Smooth muscle cell of the umbilical artery (primary cell): ENCODE data around the gene ANXA11. TPM values are rescaled to one million over a fixed set of nuclear protein-coding genes. Genes with fewer than 3 reads are reported as not detected.

Experiments
- total RNA-seq: library from RNA; depleted of rRNA; stranded (reverse); fragments of >200 nt; gene quantifications from 2 replicates; pipeline ENCODE4 v1.2.3, GENCODE V29; 2014

Gene ANXA11
- total RNA-seq = 40.4 and 81.8 TPM in 2 replicates

DNA sequence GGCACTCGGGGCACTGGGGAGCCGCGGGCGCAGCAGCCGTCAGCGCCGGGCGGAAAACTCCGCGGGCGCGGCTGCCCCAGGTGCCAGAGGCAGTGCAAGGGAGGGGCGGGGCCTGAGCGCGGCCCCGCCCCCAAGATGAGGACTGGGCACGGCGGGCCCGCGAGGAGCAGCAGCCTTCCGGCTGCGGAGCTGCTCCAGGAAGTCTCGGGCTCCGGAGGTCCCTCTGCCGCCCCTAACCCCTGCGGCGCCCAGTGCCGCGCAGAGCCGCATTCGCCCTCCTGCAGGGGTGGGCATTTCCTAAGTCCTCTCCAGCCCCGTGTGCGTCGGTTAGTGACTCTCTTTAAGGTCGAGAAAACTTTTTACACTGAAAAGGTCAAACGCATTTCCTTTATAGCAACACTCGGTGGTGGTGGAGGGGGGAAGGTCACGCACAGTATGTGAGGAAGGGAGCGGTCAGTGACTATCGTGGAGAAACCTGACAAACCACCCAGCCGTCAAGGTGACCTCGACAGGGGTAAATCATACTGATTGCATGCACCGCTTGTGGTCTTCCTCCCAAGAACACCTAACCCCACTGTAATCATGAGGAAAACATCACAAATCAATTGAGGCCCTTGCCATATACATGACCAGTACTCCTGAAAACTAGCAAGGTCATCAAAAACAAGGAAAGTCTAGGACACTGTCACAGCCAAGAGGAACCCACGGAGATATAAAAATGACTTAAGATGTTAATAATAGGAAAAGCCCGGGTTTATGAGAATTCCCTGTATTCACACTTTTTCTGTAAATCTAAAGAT, at the start of gene ANXA11:
Gene ANXA11, minus strand, starts transcription at position 61 of the 800 bp plus-strand sequence. CDS start 32,676 bp downstream, outside the sequence.

DNA sequence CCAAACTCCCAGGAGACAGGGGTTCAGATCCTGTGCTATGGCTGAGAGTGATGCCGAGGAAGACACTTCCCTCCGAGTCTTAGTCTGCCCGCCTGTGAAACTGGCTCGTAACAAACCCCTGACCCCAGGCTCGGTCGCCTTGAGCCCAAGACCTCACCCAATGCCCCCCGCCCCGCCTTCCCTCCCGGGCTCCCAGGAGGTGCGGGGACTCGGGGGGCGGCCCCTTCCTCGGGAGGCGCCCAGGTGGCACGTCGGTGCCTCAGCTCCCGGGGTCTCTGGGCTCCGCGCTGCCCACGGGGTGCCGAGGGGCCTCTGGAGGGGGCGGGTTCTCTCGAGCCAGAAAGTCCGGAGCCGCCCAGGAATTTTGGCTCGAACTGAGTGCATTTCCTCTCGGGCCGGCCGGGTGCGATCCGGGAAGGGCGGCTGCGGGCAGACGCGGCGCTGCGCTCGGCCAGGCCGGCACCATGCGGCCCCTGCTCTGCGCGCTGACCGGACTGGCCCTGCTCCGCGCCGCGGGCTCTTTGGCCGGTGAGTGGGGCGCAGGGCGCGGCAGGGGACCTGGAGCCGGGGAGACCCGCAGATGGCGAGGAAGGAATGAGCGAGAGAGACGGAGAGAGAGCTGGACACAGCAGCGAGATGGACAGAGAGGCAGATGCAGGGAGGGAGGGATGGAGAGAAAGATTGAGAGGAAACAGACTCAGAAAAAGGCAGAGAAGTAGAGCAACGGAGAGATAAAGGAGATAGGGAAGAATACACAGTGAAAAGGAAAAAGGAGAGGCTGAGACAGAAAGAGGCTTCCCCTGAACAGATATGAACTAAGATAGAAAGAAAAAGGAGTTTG, 72.8 kb downstream of the ANXA11 start, which contains the start of gene PLAC9:
Gene PLAC9, plus strand, starts transcription at position 432 of the 841 bp plus-strand sequence. Its CDS starts 33 bp downstream, at position 465.

Other genes with a start within 250 kb of the ANXA11 start
- gene TMEM254, start 126.9 kb downstream of the ANXA11 start, total RNA-seq = 6.6 and 8.3 TPM in 2 replicates
- 2.6 and 2.7 TPM in 2 replicates for gene PLAC9, start 72.8 kb downstream of the ANXA11 start, total RNA-seq
- gene MAT1A, start 84.1 kb upstream of the ANXA11 start, total RNA-seq = not detected in 2 replicates
- not detected in 2 replicates for gene DYDC1, start 151.2 kb upstream of the ANXA11 start, total RNA-seq
- gene DYDC2, start 151.2 kb upstream of the ANXA11 start, total RNA-seq = not detected in 2 replicates
- gene PRXL2A, start 203.0 kb upstream of the ANXA11 start, total RNA-seq = 19.6 and 23.6 TPM in 2 replicates
- 11.0 and 51.6 TPM in 2 replicates for gene TSPAN14, start 248.8 kb upstream of the ANXA11 start, total RNA-seq